ENCODE results near the gene SLC35E1. TPM values are rescaled to one million over a fixed set of nuclear protein-coding genes. Genes with fewer than 3 reads are reported as not detected.

The SLC35E1 gene
- total RNA-seq, 1 experiment from 2014 or later, result 43.5 TPM

- Histone ChIP-seq H3K9me3 (ENCODE audit: control insufficient read depth, insufficient read depth, low read depth, low read length) (no peaks in the 10 kb centered on the region), H3K27ac (ENCODE audit: low read length) (no peak overlapping the region), H3K27me3 (ENCODE audit: control insufficient read depth, insufficient read depth, low read length) (no peaks in the 10 kb centered on the region), H3K4me3 (ENCODE audit: low read depth in 2 of 2, low read length in 2 of 2) (no peak overlapping the region), H3K4me1 (ENCODE audit: control insufficient read depth, insufficient read depth, low read length) (peaks cover 6% of the 10 kb centered on the region), H3K36me3 (ENCODE audit: control insufficient read depth, insufficient read depth, low read length) (no peaks in the 10 kb centered on the region)
- no peak for TF ChIP-seq SIN3A (IDR thresholded peaks at IDR 0.05; ENCODE audit: borderline replicate concordance, insufficient read depth, low read depth, low read length)
- no peak for TF ChIP-seq REST (IDR thresholded peaks at IDR 0.05; ENCODE audit: insufficient read depth in 1 of 2, low read depth in 2 of 2, low read length in 1 of 2)
- TF ChIP-seq, protein P1, sequence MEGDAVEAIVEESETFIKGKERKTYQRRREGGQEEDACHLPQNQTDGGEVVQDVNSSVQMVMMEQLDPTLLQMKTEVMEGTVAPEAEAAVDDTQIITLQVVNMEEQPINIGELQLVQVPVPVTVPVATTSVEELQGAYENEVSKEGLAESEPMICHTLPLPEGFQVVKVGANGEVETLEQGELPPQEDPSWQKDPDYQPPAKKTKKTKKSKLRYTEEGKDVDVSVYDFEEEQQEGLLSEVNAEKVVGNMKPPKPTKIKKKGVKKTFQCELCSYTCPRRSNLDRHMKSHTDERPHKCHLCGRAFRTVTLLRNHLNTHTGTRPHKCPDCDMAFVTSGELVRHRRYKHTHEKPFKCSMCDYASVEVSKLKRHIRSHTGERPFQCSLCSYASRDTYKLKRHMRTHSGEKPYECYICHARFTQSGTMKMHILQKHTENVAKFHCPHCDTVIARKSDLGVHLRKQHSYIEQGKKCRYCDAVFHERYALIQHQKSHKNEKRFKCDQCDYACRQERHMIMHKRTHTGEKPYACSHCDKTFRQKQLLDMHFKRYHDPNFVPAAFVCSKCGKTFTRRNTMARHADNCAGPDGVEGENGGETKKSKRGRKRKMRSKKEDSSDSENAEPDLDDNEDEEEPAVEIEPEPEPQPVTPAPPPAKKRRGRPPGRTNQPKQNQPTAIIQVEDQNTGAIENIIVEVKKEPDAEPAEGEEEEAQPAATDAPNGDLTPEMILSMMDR (IDR thresholded peaks at IDR 0.05), result no peak
- no peak for TF ChIP-seq POLR2AphosphoS5 (IDR thresholded peaks at IDR 0.05; ENCODE audit: low read depth, low read length)
- no peak for TF ChIP-seq TCF7L2 (IDR thresholded peaks at IDR 0.05; ENCODE audit: low read depth, low read length)
- DNase-seq (ENCODE audit: low read depth, low spot score), result no peak
- ChIA-PET CTCF (no interaction called here), POLR2A (no interaction called here)
- BruUV-seq (replicated peaks), result TSS peak; percentile 6
- in situ Hi-C loops (cut with HindIII; ENCODE audit: low pct_unique_long_range_greater_than_20kb, low sequenced_read_pairs), result no loop called here
- no peak for ATAC-seq
- intact Hi-C loops (cut with micrococcal nuclease; ENCODE audit: unreplicated experiment), result no loop called here
Measured at GRCh38 chr19:16611121-16611520, 38.9 kb upstream of the SLC35E1 start.

GRCh38 chr19:16609511-16610200 lies 37.4 kb upstream of the SLC35E1 start:
- Histone ChIP-seq H3K4me1 (ENCODE audit: control insufficient read depth, insufficient read depth, low read length) (peaks cover 6% of the 10 kb centered on the region), H3K4me3 (ENCODE audit: low read depth in 2 of 2, low read length in 2 of 2) (no peak overlapping the region), H3K9me3 (ENCODE audit: control insufficient read depth, insufficient read depth, low read depth, low read length) (no peaks in the 10 kb centered on the region), H3K36me3 (ENCODE audit: control insufficient read depth, insufficient read depth, low read length) (no peaks in the 10 kb centered on the region), H3K27ac (ENCODE audit: low read length) (no peak overlapping the region), H3K27me3 (ENCODE audit: control insufficient read depth, insufficient read depth, low read length) (no peaks in the 10 kb centered on the region)
- in situ Hi-C loops (cut with HindIII; ENCODE audit: low pct_unique_long_range_greater_than_20kb, low sequenced_read_pairs), result no loop called here
- ATAC-seq (no peak), DNase-seq (ENCODE audit: low read depth, low spot score) (no peak)
- POLR2A ChIA-PET, result no interaction called here
- no TSS peak for BruUV-seq (replicated peaks)
- CTCF ChIA-PET, result no interaction called here
- no peak for TF ChIP-seq POLR2AphosphoS5 (IDR thresholded peaks at IDR 0.05; ENCODE audit: low read depth, low read length)
- no peak for TF ChIP-seq TCF7L2 (IDR thresholded peaks at IDR 0.05; ENCODE audit: low read depth, low read length)
- intact Hi-C loops (cut with micrococcal nuclease; ENCODE audit: unreplicated experiment), result no loop called here

DNA sequence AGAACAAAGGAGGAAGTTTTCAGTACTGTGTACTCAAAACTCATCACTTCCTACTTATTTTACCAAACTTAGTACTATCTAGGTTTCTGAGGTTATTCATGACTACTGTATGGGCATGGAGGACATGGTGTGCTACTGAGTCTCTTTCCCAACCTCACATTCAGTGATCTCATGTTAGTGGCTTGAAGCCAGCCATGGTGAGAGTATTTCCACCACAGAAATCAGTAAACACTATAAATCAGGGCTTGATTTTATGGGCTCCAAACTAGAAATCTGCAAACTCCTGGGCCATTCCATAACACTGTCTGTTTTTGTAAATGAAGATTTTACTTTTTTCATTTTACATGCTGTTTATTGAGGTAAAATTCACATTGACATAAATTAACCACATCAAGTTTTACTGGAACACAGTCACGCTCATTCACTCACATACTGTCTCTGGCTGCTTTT lies 36.1 kb upstream of the SLC35E1 start:
- BruUV-seq (replicated peaks), result no TSS peak
- no peaks in the 10 kb centered on the region for H3K27me3 ChIP-seq (ENCODE audit: control insufficient read depth, insufficient read depth, low read length)
- no peaks in the 10 kb centered on the region for H3K36me3 ChIP-seq (ENCODE audit: control insufficient read depth, insufficient read depth, low read length)
- DNase-seq (ENCODE audit: low read depth, low spot score) (no peak), ATAC-seq (no peak)
- H3K4me1 ChIP-seq (ENCODE audit: control insufficient read depth, insufficient read depth, low read length), result peaks cover 6% of the 10 kb centered on the region
- H3K4me3 ChIP-seq (ENCODE audit: low read depth in 2 of 2, low read length in 2 of 2), result no peak overlapping the region
- H3K9me3 ChIP-seq (ENCODE audit: control insufficient read depth, insufficient read depth, low read depth, low read length), result no peaks in the 10 kb centered on the region
- in situ Hi-C loops (cut with HindIII; ENCODE audit: low pct_unique_long_range_greater_than_20kb, low sequenced_read_pairs) (no loop called here), intact Hi-C loops (cut with micrococcal nuclease; ENCODE audit: unreplicated experiment) (no loop called here)
- CTCF ChIA-PET, result no interaction called here
- TF ChIP-seq, protein P1 (IDR thresholded peaks at IDR 0.05), result no peak
- TF ChIP-seq REST (IDR thresholded peaks at IDR 0.05; ENCODE audit: insufficient read depth in 1 of 2, low read depth in 2 of 2, low read length in 1 of 2) (no peak), SIN3A (IDR thresholded peaks at IDR 0.05; ENCODE audit: borderline replicate concordance, insufficient read depth, low read depth, low read length) (no peak), POLR2AphosphoS5 (IDR thresholded peaks at IDR 0.05; ENCODE audit: low read depth, low read length) (no peak), TCF7L2 (IDR thresholded peaks at IDR 0.05; ENCODE audit: low read depth, low read length) (no peak)
- no peak overlapping the region for H3K27ac ChIP-seq (ENCODE audit: low read length)
- POLR2A ChIA-PET, result interaction anchor here (0.5 kb wide), 1 partner anchor 65 kb away, joined by 3 read pairs; no protein-coding TSS in a partner anchor
